K562 (cell line): ENCODE results near the gene ITGB6. TPM values are rescaled to one million over a fixed set of nuclear protein-coding genes. Genes with fewer than 3 reads are reported as not detected.

Experiments
- ATAC-seq: fragments of 200-7000 bp; cut with Tn5 transposase; 3 replicates; pipeline ENCODE4 v1.9.1; 2020; ENCODE audit warnings: moderate library complexity
- BruUV-seq: library from RNA; stranded (reverse); fragments of 400-500 nt; replicated peaks from 2 replicates; lab custom pipeline; 2021; lab: Mats Ljungman, UMichigan
- CTCF ChIA-PET: fragments of 300-600 bp; formaldehyde crosslinking; extraction: SDS; loops from one replicate; lab custom pipeline; 2021; ENCODE audit warnings: low intra/inter-chr PET ratio; lab: Yijun Ruan, JAX
- POLR2A ChIA-PET: fragments of 300-600, 350-650 bp; sonication (Branson Sonifier 250); formaldehyde crosslinking; extraction: SDS; loops from one replicate; lab custom pipeline; 2021; ENCODE audit warnings: antibody characterized with exemption, inconsistent platforms; lab: Yijun Ruan, JAX
- DNase-seq, 4 experiments: peaks; one replicate each; pipeline versions ENCODE4 v3.0.0 to v3.0.0-alpha.2; 2011 to 2018; ENCODE audit warnings: low spot score in 3 of 4, mixed read lengths in 3 of 4; ENCODE audit errors: extremely low read depth in 1 of 4
- FAIRE-seq: peaks from 2 replicates; lab custom pipeline; 2011; peaks lifted over from hg19 to GRCh38; lab: Jason Lieb, UNC
- H2AFZ ChIP-seq: 2 replicates; pipeline ENCODE4 v1.6.0; 2011; ENCODE audit warnings: low read depth, low read length, control low read depth, inconsistent platforms
- H3K27ac ChIP-seq: fragments of 200-600 bp; 3 replicates; pipeline ENCODE4 v1.8.0; 2011; ENCODE audit warnings: low read depth, mild to moderate bottlenecking, control low read depth, inconsistent platforms, low read length, moderate library complexity, mixed read lengths; ENCODE audit errors: extremely low read depth
- H3K27me3 ChIP-seq, 2 experiments: fragments of 300-600 bp in 1 of 2; 2 replicates in 1 of 2; 3 replicates in 1 of 2; pipeline versions ENCODE4 v1.6.0 to v1.8.0; 2011; ENCODE audit warnings: inconsistent platforms in 2 of 2, low read length in 2 of 2, mild to moderate bottlenecking in 1 of 2, mixed read lengths in 1 of 2, moderate library complexity in 1 of 2; ENCODE audit not compliant: control insufficient read depth in 2 of 2, insufficient read depth in 2 of 2
- H3K36me3 ChIP-seq: fragments of 300-600 bp; 3 replicates; pipeline ENCODE4 v1.8.0; 2011; ENCODE audit warnings: mild to moderate bottlenecking, low read length, inconsistent platforms; ENCODE audit not compliant: control insufficient read depth, insufficient read depth
- H3K4me1 ChIP-seq, 2 experiments: fragments of 200-600 bp in 1 of 2; replicated peaks in 1 of 2; 2 replicates in 1 of 2; 3 replicates in 1 of 2; pipeline versions ENCODE4 v1.5.1 to v1.8.0; 2011; ENCODE audit warnings: inconsistent platforms in 2 of 2, low read length in 2 of 2, mild to moderate bottlenecking in 1 of 2, mixed read lengths in 1 of 2, moderate library complexity in 1 of 2; ENCODE audit not compliant: control insufficient read depth in 2 of 2, insufficient read depth in 2 of 2
- H3K4me2 ChIP-seq: 2 replicates; pipeline ENCODE4 v1.6.1; 2011; ENCODE audit warnings: low read length, control low read depth, inconsistent platforms, mixed read lengths; ENCODE audit not compliant: insufficient read depth
- H3K4me3 ChIP-seq: fragments of 200-600 bp; sonication (generic), shearing (Covaris generic); 2 replicates; pipeline ENCODE4 v1.5.1; 2016; ENCODE audit warnings: control low read depth, inconsistent platforms
- H3K79me2 ChIP-seq: fragments of 200-600 bp; 3 replicates; pipeline ENCODE4 v1.8.0; 2011; ENCODE audit warnings: low read length, inconsistent platforms; ENCODE audit not compliant: control insufficient read depth, insufficient read depth
- H3K9ac ChIP-seq, 2 experiments: 2 replicates each; pipeline versions ENCODE4 v1.6.0 to v1.6.1; 2011; ENCODE audit warnings: low read depth in 2 of 2, low read length in 2 of 2, control low read depth in 1 of 2, inconsistent platforms in 1 of 2, mild to moderate bottlenecking in 1 of 2, mixed read lengths in 1 of 2; ENCODE audit not compliant: insufficient read depth in 1 of 2
- H3K9me1 ChIP-seq: one replicate; pipeline ENCODE4 v1.6.0; 2011; ENCODE audit warnings: inconsistent platforms, mild to moderate bottlenecking, low read length, moderate library complexity; ENCODE audit not compliant: control insufficient read depth, insufficient read depth
- H3K9me3 ChIP-seq: replicated peaks from 2 replicates; pipeline ENCODE4 v1.5.1; 2011; ENCODE audit warnings: low read depth, low read length, inconsistent platforms; ENCODE audit not compliant: control insufficient read depth, insufficient read depth
- H4K20me1 ChIP-seq: replicated peaks from 2 replicates; pipeline ENCODE4 v1.6.1; 2011; ENCODE audit warnings: low read length, inconsistent platforms, mixed read lengths; ENCODE audit not compliant: control insufficient read depth, insufficient read depth
- BRF1 ChIP-seq: IDR thresholded peaks from 3 replicates; pipeline ENCODE4 v1.6.1; 2011; ENCODE audit warnings: borderline replicate concordance, mild to moderate bottlenecking; ENCODE audit not compliant: insufficient read length; ENCODE audit errors: extremely low read depth
- DNMT1 ChIP-seq: fragments of 450-650 bp; IDR thresholded peaks from 2 replicates; pipeline ENCODE4 v1.6.1; 2016; ENCODE audit warnings: antibody characterized with exemption, mild to moderate bottlenecking
- MYC ChIP-seq, 2 experiments: fragments of 250-450 bp in 1 of 2; sonication (Bioruptor Pico) in 1 of 2; IDR thresholded peaks; 2 replicates each; pipeline versions ENCODE4 v1.5.1 to v1.6.1; 2012 to 2021; ENCODE audit warnings: low read depth in 2 of 2, borderline replicate concordance in 1 of 2, improper control_type of control experiment in 1 of 2, low read length in 1 of 2, mild to moderate bottlenecking in 1 of 2, moderate library complexity in 1 of 2
- NR2F6 ChIP-seq: fragments of 450-650 bp; formaldehyde crosslinking; IDR thresholded peaks from 2 replicates; pipeline ENCODE4 v1.4.0; 2020; ENCODE audit warnings: mild to moderate bottlenecking
- PYGO2 ChIP-seq: fragments of 450-650 bp; IDR thresholded peaks from 2 replicates; pipeline ENCODE4 v1.6.1; 2016; ENCODE audit warnings: mild to moderate bottlenecking, missing genetic modification characterization, moderate library complexity, missing compliant biosample characterization
- RCOR1 ChIP-seq, 2 experiments: IDR thresholded peaks; 2 replicates each; pipeline ENCODE4 v1.6.1; 2012; ENCODE audit warnings: low read depth in 2 of 2, low read length in 2 of 2, borderline replicate concordance in 1 of 2, improper control_type of control experiment in 1 of 2
- SIN3B ChIP-seq: fragments of 450-650 bp; IDR thresholded peaks from 2 replicates; pipeline ENCODE4 v1.6.1; 2017; ENCODE audit warnings: low read depth, mild to moderate bottlenecking, moderate library complexity
- SUPT5H ChIP-seq: fragments of 450-650 bp; IDR thresholded peaks from 2 replicates; pipeline ENCODE4 v1.6.1; 2016
- TRIM28 ChIP-seq: fragments of 450-650 bp; IDR thresholded peaks from 2 replicates; pipeline ENCODE4 v1.6.1; 2017
- ZEB2 ChIP-seq: fragments of 450-650 bp; IDR thresholded peaks from 2 replicates; pipeline ENCODE4 v1.6.1; 2016
- ZNF263 ChIP-seq: sonication (generic); formaldehyde crosslinking; IDR thresholded peaks from 2 replicates; pipeline ENCODE4 v1.8.0; 2022; ENCODE audit warnings: mild to moderate bottlenecking, missing genetic modification reagents, borderline replicate concordance
- ZNF512 ChIP-seq: IDR thresholded peaks from 2 replicates; pipeline ENCODE4 v1.6.1; 2016; ENCODE audit warnings: missing genetic modification characterization, missing compliant biosample characterization
- ZNF551 ChIP-seq: fragments of 250-450 bp; sonication (Bioruptor Pico); IDR thresholded peaks from 2 replicates; pipeline ENCODE4 v1.5.0; 2021; ENCODE audit warnings: mild to moderate bottlenecking, moderate library complexity
- ZNF695 ChIP-seq: fragments of 450-650 bp; formaldehyde crosslinking; IDR thresholded peaks from 2 replicates; pipeline ENCODE4 v1.4.0; 2020; ENCODE audit warnings: mild to moderate bottlenecking, moderate library complexity
- whole genome bisulfite sequencing: fragments of 100-300 bp; shearing (Covaris generic); methylation state at CpG from one replicate; pipeline ENCODE4 v1.1.6; 2016; ENCODE audit warnings: low coverage, mixed read lengths; ENCODE audit not compliant: insufficient coverage; ENCODE audit errors: missing lambda C conversion rate; 5-methylcytosine and 5-hydroxymethylcytosine counted together
- in situ Hi-C: fragments of 300-500 bp; cut with MboI; formaldehyde crosslinking; loops from 4 replicates; pipeline ENCODE4 v1.15.0; 2018; ENCODE audit warnings: inconsistent platforms, mixed read lengths
- intact Hi-C: fragments of 100-400 bp; cut with micrococcal nuclease; formaldehyde crosslinking; loops from 2 replicates; pipeline ENCODE4 v1.14.2; 2022
- polyA plus RNA-seq, 8 experiments: library from polyadenylated mRNA; depleted of rRNA in 4 of 8; stranded (reverse) in 5 of 8; unstranded in 3 of 8; fragments of >200 nt; fragmentation: Nextera tagmentation in 2 of 8; fragmentation: Illumina TruSeq in 1 of 8; extraction: Ambion mirVana in 2 of 8; extraction: Trizol in 1 of 8; gene quantifications; 2 replicates each; pipeline versions ENCODE4 v1.2.1 to v1.2.3, GENCODE V29; 2011 to 2014; ENCODE audit warnings: inconsistent platforms in 1 of 8, missing spikeins in 1 of 8
- total RNA-seq, 7 experiments: library from RNA; depleted of rRNA in 6 of 7; stranded (reverse); fragments of >200 nt in 6 of 7; fragmentation: Illumina TruSeq in 2 of 7; extraction: Trizol in 2 of 7; gene quantifications; 2 replicates each; pipeline versions ENCODE4 v1.2.1 to v1.2.3, GENCODE V29; 2011 to 2021; ENCODE audit warnings: low replicate concordance in 1 of 7

ITGB6 gene
- total and polyA plus RNA-seq, 9 of the 15 experiments (the other 6 are each of a cell fraction or from before 2014, with no cell fraction given), result 0.18 TPM; not detected in 8

DNA sequence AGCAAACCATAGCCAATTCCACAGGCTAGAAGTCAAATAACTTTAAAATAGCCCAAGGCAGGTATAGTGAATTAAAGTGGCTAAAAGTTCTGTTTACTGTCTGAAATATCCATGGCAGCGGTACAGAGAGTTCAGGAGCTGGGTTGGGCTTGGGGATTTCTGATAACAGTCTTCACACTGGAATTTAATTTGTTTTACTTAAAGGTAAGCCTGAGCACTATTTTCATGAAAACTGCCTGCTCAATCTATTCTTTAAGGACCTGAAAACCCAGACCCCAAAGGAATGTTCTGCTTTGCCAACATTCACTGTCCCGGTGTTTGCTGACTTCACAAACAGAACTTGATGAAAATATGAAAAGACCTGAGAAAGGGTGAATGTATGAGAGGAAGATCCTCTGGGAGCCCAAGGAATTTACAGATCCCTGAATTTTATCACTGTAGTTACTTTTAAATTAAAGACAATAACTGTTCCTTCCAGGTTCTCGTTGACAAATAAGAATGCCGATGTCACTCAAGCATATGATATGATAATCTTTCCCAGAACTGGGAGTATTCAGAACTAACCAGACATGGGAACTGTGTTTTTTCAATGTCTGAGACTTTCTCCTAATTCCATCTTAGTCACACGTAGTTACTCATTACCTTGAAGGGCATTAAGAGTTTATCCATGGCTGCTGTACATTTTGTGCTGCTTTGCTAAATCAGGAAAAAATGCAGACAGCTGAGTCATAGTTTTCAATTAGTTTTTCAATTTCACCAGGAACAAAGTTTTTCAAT is 28.3 kb upstream of the ITGB6 start:
- ATAC-seq, result no peak
- no peak overlapping the region for H3K9ac ChIP-seq
- POLR2A ChIA-PET, result no interaction called here
- no peaks in the 10 kb centered on the region for H3K9me1 ChIP-seq
- BruUV-seq, result no TSS peak
- no peaks in the 10 kb centered on the region for H3K4me1 ChIP-seq
- no peak for DNase-seq
- no peak overlapping the region for H3K4me2 ChIP-seq
- no peak overlapping the region for H3K27ac ChIP-seq
- H3K9me3 ChIP-seq, result no peaks in the 10 kb centered on the region
- H3K36me3 ChIP-seq, result no peaks in the 10 kb centered on the region
- no peaks in the 10 kb centered on the region for H4K20me1 ChIP-seq
- H3K27me3 ChIP-seq, result no peaks in the 10 kb centered on the region
- CTCF ChIA-PET, result no interaction called here
- H2AFZ ChIP-seq, result no peak overlapping the region
- in situ Hi-C loops (no loop called here), intact Hi-C loops (no loop called here)
- WGBS, result 2% methylated on average over 5 of the region's 5 CpGs
- no peaks in the 10 kb centered on the region for H3K79me2 ChIP-seq
- no peak for TF ChIP-seq TRIM28
- TF ChIP-seq RCOR1 (IDR thresholded peaks at IDR 0.05; ENCODE audit: borderline replicate concordance in 1 of 2, low read depth in 2 of 2, low read length in 2 of 2), result no peak
- TF ChIP-seq ZNF551 (CRISPR knock-in tag), result no peak
- TF ChIP-seq DNMT1, result no peak
- TF ChIP-seq ZNF695, result no peak
- no peak for TF ChIP-seq NR2F6
- no peak for TF ChIP-seq BRF1
- TF ChIP-seq MYC (IDR thresholded peaks at IDR 0.05; ENCODE audit: low read depth, low read length), result no peak
- no peak for TF ChIP-seq MYC (CRISPR knock-in tag; IDR thresholded peaks at IDR 0.05; ENCODE audit: borderline replicate concordance, low read depth)
- no peak for TF ChIP-seq ZEB2
- TF ChIP-seq ZNF263 (CRISPR knock-in tag), result no peak
- TF ChIP-seq ZNF512 (tag), result no peak
- no peak for TF ChIP-seq PYGO2 (tag)
- no peak for TF ChIP-seq SIN3B
- TF ChIP-seq SUPT5H, result no peak
- FAIRE-seq, result no peak
- no peak overlapping the region for H3K4me3 ChIP-seq
